ENCODE measurements around the gene ZBTB16. TPM values are rescaled to one million over a fixed set of nuclear protein-coding genes. Genes with fewer than 3 reads are reported as not detected.

ZBTB16 gene
- polyA plus RNA-seq, 3 donors, result 4.1 to 12.3 (median 8.3) TPM

GRCh38 chr11:114141863-114142580 is 82.5 kb downstream of the ZBTB16 start:
- H3K79me2 ChIP-seq (ENCODE audit: insufficient read depth, low read length), result peaks cover 11% of the 10 kb centered on the region
- DNase-seq, result no peak
- intact Hi-C loops (cut with micrococcal nuclease), result no loop called here
- no peaks in the 10 kb centered on the region for H3K36me3 ChIP-seq (replicated peaks in 1 of 2; ENCODE audit: control insufficient read depth in 1 of 2, insufficient read depth in 2 of 2, low read length in 2 of 2)
- H3K4me1 ChIP-seq (ENCODE audit: control insufficient read depth in 1 of 2, insufficient read depth in 2 of 2, low read length in 2 of 2), result peaks cover 34 to 40% of the 10 kb centered on the region in 2 donors
- H3K9me3 ChIP-seq (replicated peaks in 1 of 2; ENCODE audit: control insufficient read depth in 1 of 2, insufficient read depth in 1 of 2, low read length in 2 of 2), result no peaks in the 10 kb centered on the region
- Mint-ChIP-seq H3K27me3 (ENCODE audit: low read depth in 3 of 3) (peaks cover 0 to 2% (median 1%) of the 10 kb centered on the region in 3 donors), H3K36me3 (peaks cover 11 to 15% of the 10 kb centered on the region in 2 donors), H3K4me3 (no peak overlapping the region), H3K9me3 (peaks cover 0 to 3% (median 0%) of the 10 kb centered on the region in 7 donors), H3K4me1 (peaks cover 59% of the 10 kb centered on the region), H3K27ac (no peak overlapping the region)
- H2AFZ ChIP-seq (ENCODE audit: insufficient read depth, low read depth, low read length, poor library complexity, severe bottlenecking), result no peak overlapping the region
- no peaks in the 10 kb centered on the region for H4K20me1 ChIP-seq (ENCODE audit: insufficient read depth, low read length)
- H3K9ac ChIP-seq (ENCODE audit: insufficient read depth, low read length, poor library complexity, severe bottlenecking), result no peak overlapping the region
- no peak overlapping the region for H3K4me2 ChIP-seq (replicated peaks; ENCODE audit: extremely low read depth, low read length, poor library complexity, severe bottlenecking)
- H3K27ac ChIP-seq (ENCODE audit: low read depth in 1 of 2, low read length in 2 of 2), result no peak overlapping the region
- H3K27me3 ChIP-seq (ENCODE audit: control insufficient read depth in 2 of 2, insufficient read depth in 2 of 2, low read length in 2 of 2), result no peaks in the 10 kb centered on the region
- H3K4me3 ChIP-seq (replicated peaks in 1 of 3; ENCODE audit: low read depth in 2 of 3, low read length in 3 of 3), result no peak overlapping the region
- WGBS (ENCODE audit: insufficient coverage), result 94% methylated on average over 3 of the region's 10 CpGs
- TF ChIP-seq CTCF (IDR thresholded peaks at IDR 0.05), result no peak

GRCh38 chr11:114142707-114143106 is 83.2 kb downstream of the ZBTB16 start:
- H2AFZ ChIP-seq (ENCODE audit: insufficient read depth, low read depth, low read length, poor library complexity, severe bottlenecking), result no peak overlapping the region
- no peaks in the 10 kb centered on the region for H3K36me3 ChIP-seq (replicated peaks in 1 of 2; ENCODE audit: control insufficient read depth in 1 of 2, insufficient read depth in 2 of 2, low read length in 2 of 2)
- peaks cover 7% of the 10 kb centered on the region for H3K79me2 ChIP-seq (ENCODE audit: insufficient read depth, low read length)
- H3K4me3 Mint-ChIP-seq, result no peak overlapping the region
- peak overlapping the region in 1 of 7 donors; percentile 63 for H3K27ac Mint-ChIP-seq
- DNase-seq, result no peak
- no peaks in the 10 kb centered on the region for H3K9me3 ChIP-seq (replicated peaks in 1 of 2; ENCODE audit: control insufficient read depth in 1 of 2, insufficient read depth in 1 of 2, low read length in 2 of 2)
- intact Hi-C loops (cut with micrococcal nuclease), result no loop called here
- peaks cover 29 to 35% of the 10 kb centered on the region in 2 donors for H3K4me1 ChIP-seq (ENCODE audit: control insufficient read depth in 1 of 2, insufficient read depth in 2 of 2, low read length in 2 of 2)
- H3K27ac ChIP-seq (ENCODE audit: low read depth in 1 of 2, low read length in 2 of 2), result no peak overlapping the region
- no peak for TF ChIP-seq CTCF (IDR thresholded peaks at IDR 0.05)
- no peaks in the 10 kb centered on the region for H4K20me1 ChIP-seq (ENCODE audit: insufficient read depth, low read length)
- peaks cover 54% of the 10 kb centered on the region for H3K4me1 Mint-ChIP-seq
- H3K4me2 ChIP-seq (replicated peaks; ENCODE audit: extremely low read depth, low read length, poor library complexity, severe bottlenecking), result no peak overlapping the region
- H3K27me3 ChIP-seq (ENCODE audit: control insufficient read depth in 2 of 2, insufficient read depth in 2 of 2, low read length in 2 of 2), result no peaks in the 10 kb centered on the region
- H3K9me3 Mint-ChIP-seq, result peaks cover 0 to 3% (median 0%) of the 10 kb centered on the region in 7 donors
- peaks cover 0 to 2% (median 1%) of the 10 kb centered on the region in 3 donors for H3K27me3 Mint-ChIP-seq (ENCODE audit: low read depth in 3 of 3)
- H3K4me3 ChIP-seq (replicated peaks in 1 of 3; ENCODE audit: low read depth in 2 of 3, low read length in 3 of 3), result no peak overlapping the region
- WGBS (ENCODE audit: insufficient coverage), result 83% methylated on average over 1 of the region's 6 CpGs
- no peak overlapping the region for H3K9ac ChIP-seq (ENCODE audit: insufficient read depth, low read length, poor library complexity, severe bottlenecking)
- H3K36me3 Mint-ChIP-seq, result peaks cover 9 to 15% of the 10 kb centered on the region in 2 donors
